HCT116 (cell line): Measurements from ENCODE around the gene MUSTN1. TPM values are rescaled to one million over a fixed set of nuclear protein-coding genes. Genes with fewer than 3 reads are reported as not detected.

Experiments
- ATAC-seq: fragments of 200-7000 bp; cut with Tn5 transposase; 2 replicates; pipeline ENCODE4 v1.9.1; 2020; ENCODE audit warnings: mild to moderate bottlenecking, moderate library complexity
- BruUV-seq: library from RNA; stranded (reverse); fragments of 400-500 nt; replicated peaks from 2 replicates; lab custom pipeline; 2021; lab: Mats Ljungman, UMichigan
- CTCF ChIA-PET: fragments of 300-600 bp; sonication (Branson Sonifier 250); formaldehyde crosslinking; loops from one replicate; lab custom pipeline; 2021; ENCODE audit warnings: antibody characterized with exemption; lab: Charles Lee
- POLR2A ChIA-PET: fragments of 300-600, 350-600 bp; sonication (Branson Sonifier 250); formaldehyde crosslinking; loops from one replicate; lab custom pipeline; 2021; ENCODE audit warnings: antibody characterized with exemption; lab: Charles Lee
- RAD21 ChIA-PET, 2 experiments: fragments of 300-600 bp; sonication (Branson Sonifier 250); formaldehyde crosslinking; loops; one replicate each; lab custom pipeline; 2023; ENCODE audit warnings: low total read pairs in 2 of 2; ENCODE audit not compliant: uncharacterized antibody in 2 of 2, unreplicated experiment in 2 of 2, low non-redundant PET in 1 of 2; lab: Charles Lee
- DNase-seq: peaks from one replicate; pipeline ENCODE4 v3.0.0-alpha.2; 2010; ENCODE audit warnings: low read depth, low spot score
- H2AFZ ChIP-seq: fragments of 200-600 bp; shearing (Covaris generic), sonication (generic); 2 replicates; pipeline ENCODE4 v1.6.1; 2017; ENCODE audit warnings: low read depth, mixed run types, mixed read lengths, antibody characterized with exemption, low read length; ENCODE audit not compliant: poor library complexity, severe bottlenecking
- H3K27ac ChIP-seq: 2 replicates; pipeline ENCODE4 v1.5.1; 2012; ENCODE audit warnings: low read depth, low read length
- H3K27me3 ChIP-seq: fragments of 200-600 bp; sonication (generic); 2 replicates; pipeline ENCODE4 v1.6.1; 2016; ENCODE audit warnings: mixed run types, low read length, mixed read lengths; ENCODE audit not compliant: insufficient read depth
- H3K36me3 ChIP-seq, 2 experiments: fragments of 200-500 bp in 1 of 2; fragments of 200-600 bp in 1 of 2; sonication (Bioruptor generic) in 1 of 2; sonication (generic) in 1 of 2; 2 replicates each; pipeline versions ENCODE4 v1.5.1 to v1.6.1; 2014 to 2016; ENCODE audit warnings: low read length in 2 of 2, inconsistent platforms in 1 of 2, mixed read lengths in 1 of 2, mixed run types in 1 of 2; ENCODE audit not compliant: insufficient read depth in 2 of 2, control insufficient read depth in 1 of 2
- H3K4me1 ChIP-seq, 2 experiments: fragments of 200-600 bp in 1 of 2; sonication (generic) in 1 of 2; 2 replicates each; pipeline versions ENCODE4 v1.5.1 to v1.6.1; 2012 to 2017; ENCODE audit warnings: low read length in 2 of 2, inconsistent platforms in 1 of 2, mild to moderate bottlenecking in 1 of 2, mixed read lengths in 1 of 2, mixed run types in 1 of 2, moderate library complexity in 1 of 2; ENCODE audit not compliant: insufficient read depth in 2 of 2, control insufficient read depth in 1 of 2
- H3K4me2 ChIP-seq: fragments of 200-600 bp; sonication (generic); 2 replicates; pipeline ENCODE4 v1.6.1; 2017; ENCODE audit warnings: mixed run types, low read length, mixed read lengths
- H3K4me3 ChIP-seq, 2 experiments: fragments of 200-600 bp in 1 of 2; sonication (generic) in 1 of 2; replicated peaks in 1 of 2; 2 replicates each; pipeline ENCODE4 v1.5.1; 2011 to 2016; ENCODE audit warnings: low read length in 2 of 2, control low read depth in 1 of 2, low read depth in 1 of 2, mild to moderate bottlenecking in 1 of 2, mixed read lengths in 1 of 2, mixed run types in 1 of 2
- H3K79me2 ChIP-seq: fragments of 200-600 bp; sonication (generic); 2 replicates; pipeline ENCODE4 v1.6.1; 2017; ENCODE audit warnings: mild to moderate bottlenecking, mixed run types, low read length, moderate library complexity, mixed read lengths; ENCODE audit not compliant: insufficient read depth
- H3K9ac ChIP-seq: fragments of 200-600 bp; sonication (generic); 2 replicates; pipeline ENCODE4 v1.6.1; 2016; ENCODE audit warnings: low read length, mixed read lengths
- H3K9me2 ChIP-seq: fragments of 200-600 bp; sonication (generic), shearing (Covaris generic); 2 replicates; pipeline ENCODE4 v1.6.1; 2017; ENCODE audit warnings: mixed run types, mild to moderate bottlenecking, moderate library complexity; ENCODE audit not compliant: insufficient read depth
- H3K9me3 ChIP-seq, 2 experiments: fragments of 200-500 bp in 1 of 2; fragments of 200-600 bp in 1 of 2; sonication (Bioruptor generic) in 1 of 2; sonication (generic) in 1 of 2; 2 replicates each; pipeline ENCODE4 v1.6.1; 2014 to 2017; ENCODE audit warnings: low read length in 2 of 2, mixed read lengths in 2 of 2, inconsistent platforms in 1 of 2, low read depth in 1 of 2, mild to moderate bottlenecking in 1 of 2, mixed run types in 1 of 2, moderate library complexity in 1 of 2; ENCODE audit not compliant: control insufficient read depth in 1 of 2, insufficient read depth in 1 of 2
- H4K20me1 ChIP-seq: fragments of 200-600 bp; sonication (generic), shearing (Covaris generic); 2 replicates; pipeline ENCODE4 v1.6.1; 2017; ENCODE audit warnings: mixed run types, mild to moderate bottlenecking, moderate library complexity; ENCODE audit not compliant: insufficient read depth
- CEBPB ChIP-seq: IDR thresholded peaks from 2 replicates; pipeline ENCODE4 v1.6.1; 2012; ENCODE audit warnings: low read depth
- EGR1 ChIP-seq: IDR thresholded peaks from 2 replicates; pipeline ENCODE4 v1.6.1; 2012; ENCODE audit warnings: low read depth
- ELF1 ChIP-seq: IDR thresholded peaks from 2 replicates; pipeline ENCODE4 v1.6.1; 2012; ENCODE audit warnings: low read depth, borderline replicate concordance
- EZH2phosphoT487 ChIP-seq: fragments of 200-600 bp; IDR thresholded peaks from 2 replicates; pipeline ENCODE4 v1.6.1; 2018; ENCODE audit warnings: antibody characterized with exemption, borderline replicate concordance
- JUND ChIP-seq: IDR thresholded peaks from 2 replicates; pipeline ENCODE4 v1.6.1; 2012
- RAD21 ChIP-seq: IDR thresholded peaks from 2 replicates; pipeline ENCODE4 v1.6.1; 2012; ENCODE audit warnings: low read depth, mild to moderate bottlenecking
- SIN3A ChIP-seq: IDR thresholded peaks from 2 replicates; pipeline ENCODE4 v1.6.1; 2012; ENCODE audit warnings: low read depth
- ZFX ChIP-seq: fragments of 450-650 bp; IDR thresholded peaks from 2 replicates; pipeline ENCODE4 v1.6.1; 2017
- ZNF274 ChIP-seq: fragments of 200-500 bp; sonication (Bioruptor generic); IDR thresholded peaks from 2 replicates; pipeline ENCODE4 v1.6.1; 2014; ENCODE audit warnings: mild to moderate bottlenecking, low read depth, low read length, inconsistent platforms
- intact Hi-C: fragments of 100-400 bp; cut with micrococcal nuclease; formaldehyde crosslinking; loops from 2 replicates; pipeline ENCODE4 v1.10.0; 2022
- total RNA-seq: library from RNA; stranded (reverse); gene quantifications from one replicate; pipeline ENCODE4 v1.2.1, GENCODE V29; 2021; ENCODE audit not compliant: unreplicated experiment
- TF ChIP-seq, protein P1 (sequence below), 3 experiments: fragments of 200-600 bp in 1 of 3; sonication (generic) in 1 of 3; IDR thresholded peaks in 2 of 3; conservative IDR thresholded peaks in 1 of 3; 2 replicates each; pipeline ENCODE4 v1.5.1; 2012 to 2017; ENCODE audit warnings: low read depth in 2 of 3, low read length in 2 of 3, antibody characterized with exemption in 1 of 3, borderline replicate concordance in 1 of 3, control low read depth in 1 of 3, mild to moderate bottlenecking in 1 of 3, mixed read lengths in 1 of 3, mixed run types in 1 of 3, moderate library complexity in 1 of 3; ENCODE audit not compliant: insufficient read depth in 1 of 3
- TF ChIP-seq, protein P2 (sequence below): IDR thresholded peaks from 2 replicates; pipeline ENCODE4 v1.6.1; 2011; ENCODE audit warnings: mild to moderate bottlenecking, low read length, moderate library complexity; ENCODE audit not compliant: insufficient replicate concordance; ENCODE audit errors: extremely low read depth
- TF ChIP-seq, protein P3 (sequence below): IDR thresholded peaks from 2 replicates; pipeline ENCODE4 v1.6.1; 2012

Gene MUSTN1
- total RNA-seq, 1 experiment from 2014 or later = 0.44 TPM

DNA sequence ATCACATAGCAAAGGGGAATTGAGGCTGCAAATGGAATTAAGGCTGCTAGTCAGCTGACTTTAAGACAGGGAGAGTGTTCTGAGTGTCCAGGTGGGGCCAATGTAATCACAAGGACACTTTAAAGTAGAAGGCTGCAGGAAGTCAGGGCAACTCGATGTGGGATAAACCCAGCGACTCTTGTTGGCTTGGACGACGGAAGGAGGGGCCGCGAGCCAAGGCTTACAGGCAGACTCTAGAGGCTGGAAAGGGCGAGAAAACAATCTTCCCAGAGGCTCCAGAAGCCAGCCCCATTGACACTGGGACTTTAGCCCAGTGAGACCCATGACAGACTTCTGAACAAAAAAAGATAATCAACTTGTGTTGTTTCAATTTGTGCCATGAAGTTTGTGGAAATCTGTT, 12.9 kb upstream of the MUSTN1 start:
- Histone ChIP-seq H2AFZ (no peak overlapping the region), H4K20me1 (no peaks in the 10 kb centered on the region), H3K9me3 (no peaks in the 10 kb centered on the region), H3K36me3 (peaks cover 0 to 4% of the 10 kb centered on the region in 2 experiments; a peak in 1 of 4 replicates), H3K4me2 (no peak overlapping the region), H3K4me1 (no peaks in the 10 kb centered on the region), H3K4me3 (no peak overlapping the region), H3K79me2 (no peaks in the 10 kb centered on the region), H3K9ac (no peak overlapping the region), H3K27me3 (no peaks in the 10 kb centered on the region), H3K9me2 (no peaks in the 10 kb centered on the region), H3K27ac (no peak overlapping the region)
- no peak for TF ChIP-seq SIN3A
- no peak for TF ChIP-seq EGR1
- TF ChIP-seq ZNF274 = no peak
- no peak for TF ChIP-seq RAD21
- no peak for TF ChIP-seq CEBPB
- TF ChIP-seq ELF1 = no peak
- TF ChIP-seq, protein P1, sequence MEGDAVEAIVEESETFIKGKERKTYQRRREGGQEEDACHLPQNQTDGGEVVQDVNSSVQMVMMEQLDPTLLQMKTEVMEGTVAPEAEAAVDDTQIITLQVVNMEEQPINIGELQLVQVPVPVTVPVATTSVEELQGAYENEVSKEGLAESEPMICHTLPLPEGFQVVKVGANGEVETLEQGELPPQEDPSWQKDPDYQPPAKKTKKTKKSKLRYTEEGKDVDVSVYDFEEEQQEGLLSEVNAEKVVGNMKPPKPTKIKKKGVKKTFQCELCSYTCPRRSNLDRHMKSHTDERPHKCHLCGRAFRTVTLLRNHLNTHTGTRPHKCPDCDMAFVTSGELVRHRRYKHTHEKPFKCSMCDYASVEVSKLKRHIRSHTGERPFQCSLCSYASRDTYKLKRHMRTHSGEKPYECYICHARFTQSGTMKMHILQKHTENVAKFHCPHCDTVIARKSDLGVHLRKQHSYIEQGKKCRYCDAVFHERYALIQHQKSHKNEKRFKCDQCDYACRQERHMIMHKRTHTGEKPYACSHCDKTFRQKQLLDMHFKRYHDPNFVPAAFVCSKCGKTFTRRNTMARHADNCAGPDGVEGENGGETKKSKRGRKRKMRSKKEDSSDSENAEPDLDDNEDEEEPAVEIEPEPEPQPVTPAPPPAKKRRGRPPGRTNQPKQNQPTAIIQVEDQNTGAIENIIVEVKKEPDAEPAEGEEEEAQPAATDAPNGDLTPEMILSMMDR (IDR thresholded peaks at IDR 0.05 in 2 of 3, conservative IDR thresholded peaks at IDR 0.05 in 1 of 3; ENCODE audit: borderline replicate concordance in 1 of 3, insufficient read depth in 1 of 3, low read depth in 2 of 3, low read length in 2 of 3) = no peak
- no peak for TF ChIP-seq JUND
- TF ChIP-seq, protein P2, sequence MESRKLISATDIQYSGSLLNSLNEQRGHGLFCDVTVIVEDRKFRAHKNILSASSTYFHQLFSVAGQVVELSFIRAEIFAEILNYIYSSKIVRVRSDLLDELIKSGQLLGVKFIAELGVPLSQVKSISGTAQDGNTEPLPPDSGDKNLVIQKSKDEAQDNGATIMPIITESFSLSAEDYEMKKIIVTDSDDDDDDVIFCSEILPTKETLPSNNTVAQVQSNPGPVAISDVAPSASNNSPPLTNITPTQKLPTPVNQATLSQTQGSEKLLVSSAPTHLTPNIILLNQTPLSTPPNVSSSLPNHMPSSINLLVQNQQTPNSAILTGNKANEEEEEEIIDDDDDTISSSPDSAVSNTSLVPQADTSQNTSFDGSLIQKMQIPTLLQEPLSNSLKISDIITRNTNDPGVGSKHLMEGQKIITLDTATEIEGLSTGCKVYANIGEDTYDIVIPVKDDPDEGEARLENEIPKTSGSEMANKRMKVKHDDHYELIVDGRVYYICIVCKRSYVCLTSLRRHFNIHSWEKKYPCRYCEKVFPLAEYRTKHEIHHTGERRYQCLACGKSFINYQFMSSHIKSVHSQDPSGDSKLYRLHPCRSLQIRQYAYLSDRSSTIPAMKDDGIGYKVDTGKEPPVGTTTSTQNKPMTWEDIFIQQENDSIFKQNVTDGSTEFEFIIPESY = no peak
- TF ChIP-seq EZH2phosphoT487 = no peak
- TF ChIP-seq, protein P3, sequence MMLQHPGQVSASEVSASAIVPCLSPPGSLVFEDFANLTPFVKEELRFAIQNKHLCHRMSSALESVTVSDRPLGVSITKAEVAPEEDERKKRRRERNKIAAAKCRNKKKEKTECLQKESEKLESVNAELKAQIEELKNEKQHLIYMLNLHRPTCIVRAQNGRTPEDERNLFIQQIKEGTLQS = no peak
- TF ChIP-seq ZFX = no peak
- no TSS peak for BruUV-seq
- ATAC-seq = no peak
- no peak for DNase-seq
- ChIA-PET POLR2A (no interaction called here), RAD21 (no interaction called here), CTCF (no interaction called here)
- intact Hi-C loops = no loop called here
